Ishikawa (cell line): ENCODE data around the gene JARID2.
A peak's percentile ranks its signal among the peaks of the same experiment; 100 is the strongest.

Experiments used
- CEBPB ChIP-seq: IDR thresholded peaks from 2 replicates; pipeline ENCODE4 v1.6.1; 2012
- CREB1 ChIP-seq: IDR thresholded peaks from 2 replicates; pipeline ENCODE4 v1.6.1; 2012; ENCODE audit warnings: low read depth
- EGR1 ChIP-seq: IDR thresholded peaks from 2 replicates; pipeline ENCODE4 v1.6.1; 2012
- EP300 ChIP-seq: IDR thresholded peaks from 2 replicates; pipeline ENCODE4 v1.6.1; 2012; ENCODE audit warnings: borderline replicate concordance
- FOXM1 ChIP-seq: IDR thresholded peaks from 2 replicates; pipeline ENCODE4 v1.6.1; 2012; ENCODE audit warnings: low read depth, borderline replicate concordance
- NFIC ChIP-seq: IDR thresholded peaks from 2 replicates; pipeline ENCODE4 v1.6.1; 2012
- RAD21 ChIP-seq: IDR thresholded peaks from 2 replicates; pipeline ENCODE4 v1.6.1; 2012; ENCODE audit warnings: low read depth
- TAF1 ChIP-seq: IDR thresholded peaks from 2 replicates; pipeline ENCODE4 v1.6.1; 2012; ENCODE audit warnings: low read depth, mild to moderate bottlenecking
- TCF12 ChIP-seq: IDR thresholded peaks from 2 replicates; pipeline ENCODE4 v1.6.1; 2012; ENCODE audit warnings: low read depth
- TEAD4 ChIP-seq: IDR thresholded peaks from 2 replicates; pipeline ENCODE4 v1.6.1; 2012
- YY1 ChIP-seq: IDR thresholded peaks from 2 replicates; pipeline ENCODE4 v1.6.1; 2012; ENCODE audit warnings: low read depth
- ZBTB7A ChIP-seq: IDR thresholded peaks from 2 replicates; pipeline ENCODE4 v1.6.1; 2012; ENCODE audit warnings: low read depth
- TF ChIP-seq, protein P1 (sequence below): IDR thresholded peaks from 2 replicates; pipeline ENCODE4 v1.6.1; 2012
- TF ChIP-seq, protein P2 (sequence below): IDR thresholded peaks from 2 replicates; pipeline ENCODE4 v1.6.1; 2012; ENCODE audit warnings: low read depth, mild to moderate bottlenecking
- TF ChIP-seq, protein P3 (sequence below): IDR thresholded peaks from 2 replicates; pipeline ENCODE4 v1.6.1; 2012

JARID2 gene

DNA sequence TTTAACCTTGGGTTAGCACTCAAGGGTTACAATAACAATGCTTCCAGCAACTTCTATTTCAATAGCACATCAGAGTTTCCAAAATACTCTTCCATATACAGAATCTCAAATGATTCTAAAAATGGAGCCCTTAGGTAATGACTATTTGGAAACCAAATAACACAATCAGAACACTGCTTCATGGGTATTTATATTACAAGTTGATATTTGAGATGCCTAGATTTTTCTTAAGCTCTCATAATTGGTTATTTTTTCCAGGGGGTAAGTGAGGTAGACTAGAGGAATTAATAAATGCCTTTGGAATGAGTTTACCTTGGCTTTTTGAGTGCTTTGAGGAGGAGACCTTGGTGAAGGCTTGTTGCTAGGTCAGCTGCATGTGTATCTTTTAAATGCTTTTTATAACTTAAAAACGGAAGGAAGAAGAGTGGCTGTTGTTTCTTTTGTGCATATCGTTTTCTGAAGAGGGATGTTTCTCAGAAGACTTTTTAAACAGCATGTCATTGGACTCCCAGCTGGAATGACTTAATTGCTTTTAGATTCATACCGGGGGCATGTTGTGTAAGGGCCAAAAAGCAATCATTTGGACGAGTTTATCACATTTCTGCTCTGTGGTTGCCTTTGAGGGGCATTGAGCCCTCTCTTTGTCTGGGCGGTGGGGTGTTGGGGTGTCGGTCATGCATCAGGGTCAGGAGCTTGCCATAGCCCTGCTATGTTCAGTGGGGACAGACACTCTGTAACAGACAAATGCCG, 230.9 kb downstream of the JARID2 start:
- TF ChIP-seq RAD21 (no peak), CREB1 (no peak), CEBPB (no peak), FOXM1 (no peak), YY1 (no peak), TCF12 (no peak), TEAD4 (no peak)
- TF ChIP-seq, protein P1, sequence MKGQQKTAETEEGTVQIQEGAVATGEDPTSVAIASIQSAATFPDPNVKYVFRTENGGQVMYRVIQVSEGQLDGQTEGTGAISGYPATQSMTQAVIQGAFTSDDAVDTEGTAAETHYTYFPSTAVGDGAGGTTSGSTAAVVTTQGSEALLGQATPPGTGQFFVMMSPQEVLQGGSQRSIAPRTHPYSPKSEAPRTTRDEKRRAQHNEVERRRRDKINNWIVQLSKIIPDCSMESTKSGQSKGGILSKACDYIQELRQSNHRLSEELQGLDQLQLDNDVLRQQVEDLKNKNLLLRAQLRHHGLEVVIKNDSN, result no peak
- TF ChIP-seq, protein P2, sequence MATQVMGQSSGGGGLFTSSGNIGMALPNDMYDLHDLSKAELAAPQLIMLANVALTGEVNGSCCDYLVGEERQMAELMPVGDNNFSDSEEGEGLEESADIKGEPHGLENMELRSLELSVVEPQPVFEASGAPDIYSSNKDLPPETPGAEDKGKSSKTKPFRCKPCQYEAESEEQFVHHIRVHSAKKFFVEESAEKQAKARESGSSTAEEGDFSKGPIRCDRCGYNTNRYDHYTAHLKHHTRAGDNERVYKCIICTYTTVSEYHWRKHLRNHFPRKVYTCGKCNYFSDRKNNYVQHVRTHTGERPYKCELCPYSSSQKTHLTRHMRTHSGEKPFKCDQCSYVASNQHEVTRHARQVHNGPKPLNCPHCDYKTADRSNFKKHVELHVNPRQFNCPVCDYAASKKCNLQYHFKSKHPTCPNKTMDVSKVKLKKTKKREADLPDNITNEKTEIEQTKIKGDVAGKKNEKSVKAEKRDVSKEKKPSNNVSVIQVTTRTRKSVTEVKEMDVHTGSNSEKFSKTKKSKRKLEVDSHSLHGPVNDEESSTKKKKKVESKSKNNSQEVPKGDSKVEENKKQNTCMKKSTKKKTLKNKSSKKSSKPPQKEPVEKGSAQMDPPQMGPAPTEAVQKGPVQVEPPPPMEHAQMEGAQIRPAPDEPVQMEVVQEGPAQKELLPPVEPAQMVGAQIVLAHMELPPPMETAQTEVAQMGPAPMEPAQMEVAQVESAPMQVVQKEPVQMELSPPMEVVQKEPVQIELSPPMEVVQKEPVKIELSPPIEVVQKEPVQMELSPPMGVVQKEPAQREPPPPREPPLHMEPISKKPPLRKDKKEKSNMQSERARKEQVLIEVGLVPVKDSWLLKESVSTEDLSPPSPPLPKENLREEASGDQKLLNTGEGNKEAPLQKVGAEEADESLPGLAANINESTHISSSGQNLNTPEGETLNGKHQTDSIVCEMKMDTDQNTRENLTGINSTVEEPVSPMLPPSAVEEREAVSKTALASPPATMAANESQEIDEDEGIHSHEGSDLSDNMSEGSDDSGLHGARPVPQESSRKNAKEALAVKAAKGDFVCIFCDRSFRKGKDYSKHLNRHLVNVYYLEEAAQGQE, result no peak

DNA sequence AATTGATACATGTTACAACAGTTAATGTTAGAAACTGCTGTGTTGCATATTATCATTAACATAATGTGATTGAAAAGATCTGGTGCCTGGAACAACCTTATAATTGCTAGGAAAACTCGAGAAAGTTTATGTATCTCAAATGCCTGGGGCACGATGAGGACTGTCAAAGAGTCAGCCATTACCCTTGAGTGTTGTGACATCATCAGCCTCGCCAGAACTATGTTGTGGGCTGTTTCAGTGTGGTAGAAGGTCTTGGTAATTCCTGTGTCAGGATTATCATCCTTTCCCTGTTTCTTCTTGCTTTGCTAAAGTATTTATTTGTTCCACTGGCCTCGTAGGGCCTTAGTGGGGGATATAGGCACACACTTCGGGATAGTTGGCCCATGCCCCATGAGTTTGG, 231.9 kb downstream of the JARID2 start:
- TF ChIP-seq EP300 (no peak), TEAD4 (no peak), CREB1 (no peak), RAD21 (no peak), ZBTB7A (no peak), EGR1 (no peak), NFIC (no peak), YY1 (no peak), TAF1 (no peak), CEBPB (no peak), TCF12 (no peak), FOXM1 (no peak)
- TF ChIP-seq, protein P2, result no peak
- TF ChIP-seq, protein P1, result no peak
- TF ChIP-seq, protein P3, sequence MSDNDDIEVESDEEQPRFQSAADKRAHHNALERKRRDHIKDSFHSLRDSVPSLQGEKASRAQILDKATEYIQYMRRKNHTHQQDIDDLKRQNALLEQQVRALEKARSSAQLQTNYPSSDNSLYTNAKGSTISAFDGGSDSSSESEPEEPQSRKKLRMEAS, result no peak

DNA sequence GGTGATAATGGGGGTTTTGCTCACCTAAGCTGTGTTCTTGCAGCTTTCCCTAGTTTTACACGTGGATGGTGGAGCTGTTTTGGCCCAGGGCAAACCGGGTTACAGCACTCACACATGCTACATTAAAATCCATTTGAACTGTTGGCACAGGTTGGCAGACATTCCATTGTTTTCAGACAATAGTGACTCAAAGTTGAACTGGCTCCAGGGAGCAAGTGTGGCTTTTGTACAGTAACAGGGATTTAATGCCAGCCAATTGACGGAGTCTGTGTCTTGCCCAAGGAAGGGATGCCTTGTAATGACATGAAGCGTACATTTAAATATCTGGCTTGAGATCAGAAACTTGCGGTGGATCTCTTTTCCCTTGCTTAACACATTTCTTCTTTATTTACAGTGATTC, 233.9 kb downstream of the JARID2 start:
- TF ChIP-seq NFIC (peak; percentile 21; the same call in 1 of the 2 replicates), TEAD4 (no peak), EGR1 (no peak), CREB1 (no peak), TCF12 (no peak)
- TF ChIP-seq, protein P1, result no peak

DNA sequence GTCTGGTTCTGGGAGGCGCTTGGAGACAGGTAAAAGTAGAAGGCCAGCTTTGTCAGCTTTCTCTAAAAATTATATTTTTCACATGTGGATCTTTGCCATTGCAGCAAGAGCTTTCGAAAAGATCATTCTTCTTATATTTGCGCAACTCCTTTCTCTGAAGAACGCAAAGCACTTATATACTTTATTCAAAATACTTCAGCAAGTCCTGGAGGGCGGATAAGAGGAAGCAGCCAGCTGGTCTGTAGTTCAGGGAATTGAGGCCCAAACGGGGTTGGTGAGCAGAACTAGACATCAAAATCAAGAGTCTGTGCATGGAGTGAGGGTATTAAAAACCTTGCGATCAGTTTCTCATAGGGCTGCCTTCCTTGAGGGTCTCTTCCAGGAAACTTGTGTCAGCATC, 234.7 kb downstream of the JARID2 start:
- TF ChIP-seq, protein P3, result no peak
- TF ChIP-seq CEBPB, result no peak
- no peak for TF ChIP-seq TEAD4
- no peak for TF ChIP-seq EGR1
- TF ChIP-seq, protein P1, result no peak
- TF ChIP-seq TAF1, result no peak
- no peak for TF ChIP-seq EP300

DNA sequence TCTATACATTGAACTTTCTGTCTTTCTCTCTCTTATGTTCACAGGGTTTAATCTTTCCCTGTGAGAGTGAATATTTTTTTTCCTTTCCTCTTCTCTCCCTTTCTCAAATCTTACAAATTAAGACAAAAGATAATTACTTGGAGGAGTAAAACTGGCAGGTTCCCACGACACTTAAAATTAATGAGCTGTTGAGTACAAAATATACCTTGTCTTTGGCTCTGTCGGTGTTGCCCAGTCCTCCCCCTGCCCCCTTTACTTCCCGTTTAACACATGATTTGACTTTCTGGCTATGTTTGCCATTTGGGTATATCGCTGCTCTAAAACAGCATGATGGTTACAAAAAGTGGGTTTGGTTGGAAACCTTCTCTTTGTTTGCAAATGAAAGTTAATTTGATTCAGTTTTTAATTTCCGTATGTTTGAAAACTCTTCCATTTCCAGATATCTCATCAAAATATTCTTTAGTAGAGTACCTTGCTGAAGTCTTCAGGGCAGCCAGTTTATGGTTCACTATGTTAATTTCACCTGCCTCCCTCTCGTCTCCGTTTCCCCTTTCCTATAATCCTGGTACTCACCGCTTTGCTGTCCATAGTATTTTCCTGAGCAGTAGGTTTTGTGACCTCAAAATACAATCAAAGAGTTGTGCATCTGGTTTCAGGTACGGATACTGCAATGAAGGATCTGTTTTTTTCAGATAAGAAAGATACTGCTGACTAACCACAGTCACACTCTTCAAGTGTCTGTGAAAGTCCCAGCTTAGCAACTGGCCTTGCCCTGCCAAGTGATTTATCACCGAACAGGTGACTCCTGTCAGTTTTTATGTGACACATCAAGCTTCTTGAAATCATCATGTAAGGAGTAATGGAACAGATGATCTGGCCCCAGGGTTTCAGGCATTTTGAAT, 235.8 kb downstream of the JARID2 start:
- no peak for TF ChIP-seq NFIC
- no peak for TF ChIP-seq TCF12
- TF ChIP-seq RAD21, result no peak
- TF ChIP-seq EGR1, result no peak
- no peak for TF ChIP-seq CREB1
- TF ChIP-seq, protein P3, result no peak
- TF ChIP-seq, protein P1, result no peak
- TF ChIP-seq, protein P2, result no peak
- no peak for TF ChIP-seq YY1
- no peak for TF ChIP-seq ZBTB7A
- TF ChIP-seq TEAD4, result no peak
- TF ChIP-seq FOXM1, result no peak
